Measurements from ENCODE around the gene CHRNE.
A peak's percentile ranks its signal among the peaks of the same experiment; 100 is the strongest.
"Not testable (repeated sequence)": the region's sequence is repeated elsewhere in the genome, so short reads cannot be mapped to it uniquely, and the experiment has no call there.

Gene CHRNE

GRCh38 chr17:4920351-4921048 lies 17.6 kb upstream of the CHRNE start:
- DNase-seq (ENCODE audit: low read depth) = peak; percentile 84
- no peak for TF ChIP-seq CTCF (IDR thresholded peaks at IDR 0.05; ENCODE audit: insufficient read depth, low read depth, low read length, missing control alignments)
- no peak overlapping the region for H3K4me3 ChIP-seq (ENCODE audit: low read length)

GRCh38 chr17:4919511-4920047 lies 16.7 kb upstream of the CHRNE start:
- TF ChIP-seq CTCF (IDR thresholded peaks at IDR 0.05; ENCODE audit: insufficient read depth, low read depth, low read length, missing control alignments) = no peak
- no peak for DNase-seq (ENCODE audit: low read depth)
- H3K4me3 ChIP-seq (ENCODE audit: low read length) = no peak overlapping the region

GRCh38 chr17:4914551-4914950 lies 11.7 kb upstream of the CHRNE start:
- not testable (repeated sequence) for DNase-seq (ENCODE audit: low read depth); H3K4me3 ChIP-seq (ENCODE audit: low read length)

GRCh38 chr17:4913994-4914393 lies 11.1 kb upstream of the CHRNE start:
- DNase-seq (ENCODE audit: low read depth) = no peak
- no peak for TF ChIP-seq CTCF (IDR thresholded peaks at IDR 0.05; ENCODE audit: insufficient read depth, low read depth, low read length, missing control alignments)
- H3K4me3 ChIP-seq (ENCODE audit: low read length) = no peak overlapping the region

GRCh38 chr17:4908711-4909496 lies 6.0 kb upstream of the CHRNE start:
- no peak overlapping the region for H3K4me3 ChIP-seq (ENCODE audit: low read length)
- DNase-seq (ENCODE audit: low read depth) = peak; percentile 95
- peak; percentile 67 for TF ChIP-seq CTCF (IDR thresholded peaks at IDR 0.05; ENCODE audit: insufficient read depth, low read depth, low read length, missing control alignments)

GRCh38 chr17:4908301-4908700 lies 5.4 kb upstream of the CHRNE start:
- H3K4me3 ChIP-seq (ENCODE audit: low read length) = no peak overlapping the region
- DNase-seq (ENCODE audit: low read depth) = peak; percentile 94
- TF ChIP-seq CTCF (IDR thresholded peaks at IDR 0.05; ENCODE audit: insufficient read depth, low read depth, low read length, missing control alignments) = no peak

GRCh38 chr17:4906642-4907041 lies 3.7 kb upstream of the CHRNE start:
- not testable (repeated sequence) for H3K4me3 ChIP-seq (ENCODE audit: low read length); DNase-seq (ENCODE audit: low read depth)

- no peak for TF ChIP-seq CTCF (IDR thresholded peaks at IDR 0.05; ENCODE audit: insufficient read depth, low read depth, low read length, missing control alignments)
- no peak overlapping the region for H3K4me3 ChIP-seq (ENCODE audit: low read length)
- DNase-seq (ENCODE audit: low read depth) = no peak
These were observed 358 bp downstream of the CHRNE start for GRCh38 chr17:4902540-4902939.

All from epithelial cell of esophagus (primary cell).